Stimulated activated CD8-positive, alpha-beta memory T cell treated with anti-CD3 and anti-CD28 coated beads, Interleukin-4, amount 100 ng/mL, for 1 hour (primary cell): ENCODE measurements around the gene CDK8.
A peak's percentile ranks its signal among the peaks of the same experiment; 100 is the strongest.
"Not testable (repeated sequence)": the region's sequence is repeated elsewhere in the genome, so short reads cannot be mapped to it uniquely, and the experiment has no call there.

Experiments used
- DNase-seq, 2 donors: peaks; one replicate each; pipeline ENCODE4 v3.0.0-alpha.2; 2020; ENCODE audit warnings: low read depth in 2 of 2, low spot score in 1 of 2

CDK8 gene

DNA sequence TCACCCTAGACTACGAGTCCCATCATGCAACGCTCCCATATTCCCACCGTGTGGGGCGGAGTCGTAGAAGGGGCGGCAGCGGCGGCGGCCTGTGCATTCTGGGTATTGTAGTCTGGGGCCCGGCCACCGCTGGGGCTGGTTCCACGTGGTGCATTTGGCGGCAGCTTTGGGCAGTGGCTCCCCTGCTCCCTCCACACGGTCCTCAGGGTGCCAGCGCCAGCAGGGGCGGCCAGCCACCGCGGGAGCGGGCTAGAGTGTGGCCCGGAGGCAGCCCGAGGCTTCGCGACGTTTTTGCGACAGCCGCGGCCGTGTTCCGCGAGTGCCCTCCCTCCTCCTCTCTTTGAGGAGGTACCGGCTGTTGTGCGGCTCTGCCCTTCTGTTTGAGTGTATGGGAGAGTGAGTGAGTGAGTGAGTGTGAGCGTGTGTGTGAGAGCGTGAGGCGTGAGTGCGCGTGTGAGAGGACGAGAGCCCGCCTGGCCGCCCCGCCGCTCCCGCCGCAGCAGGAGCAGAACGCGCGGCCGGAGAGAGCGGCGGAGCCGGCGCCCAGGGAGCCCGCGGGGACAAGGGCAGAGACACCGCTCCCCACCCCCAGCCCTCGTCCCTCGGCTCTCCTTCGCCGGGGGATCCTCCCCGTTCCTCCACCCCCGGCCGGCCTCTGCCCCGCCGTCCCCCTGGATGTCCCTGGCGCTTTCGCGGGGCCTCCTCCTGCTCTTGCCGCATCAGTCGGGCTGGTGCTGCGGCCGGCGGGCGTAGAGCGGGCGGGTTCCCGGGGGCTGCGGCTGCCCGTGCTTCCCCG, at the start of gene CDK8:
CDK8 (plus strand) TSS at position 343 of the 796 bp plus-strand sequence. CDS start 513 bp downstream, outside the sequence.
- DNase-seq, result peak; percentile 65 to 77

DNA sequence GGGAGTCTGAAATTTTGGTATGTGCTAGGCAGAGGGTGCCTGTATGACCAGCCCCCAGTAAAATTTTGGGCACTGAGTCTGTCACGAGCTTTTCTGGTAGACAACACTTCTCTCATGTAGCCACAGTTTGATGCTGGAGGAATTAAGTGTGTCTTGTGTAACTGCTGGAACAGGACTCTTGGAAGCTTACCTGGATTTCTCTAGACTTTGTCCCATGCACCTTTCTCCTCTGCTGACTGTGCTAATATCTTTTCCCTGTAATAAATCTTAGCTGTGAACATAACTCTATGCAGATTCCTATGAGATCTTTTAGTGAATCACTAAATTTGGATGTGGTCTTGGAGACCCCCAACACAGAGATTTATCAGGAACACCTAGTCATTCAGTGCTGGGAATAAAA, 45.6 kb upstream of the CDK8 start:
- no peak for DNase-seq

DNA sequence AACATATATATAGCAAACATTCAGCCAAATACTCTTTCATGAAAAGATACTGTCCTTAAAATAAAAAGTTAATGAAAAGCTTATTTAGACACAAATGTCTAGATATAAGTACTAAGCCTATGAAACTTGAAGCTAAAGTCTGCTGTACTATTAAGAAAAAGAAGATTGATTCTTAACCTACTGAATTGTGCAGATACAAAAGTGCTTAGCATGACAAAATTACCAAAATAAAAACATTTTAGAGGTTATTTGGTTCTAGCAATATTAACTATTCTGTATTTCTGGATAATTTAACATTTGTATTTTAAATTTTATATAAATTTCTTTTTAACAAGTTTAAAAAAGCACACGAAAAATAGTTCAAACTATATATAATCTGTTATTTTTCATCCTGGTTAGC, 40.6 kb upstream of the CDK8 start:
- DNase-seq, result no peak

DNA sequence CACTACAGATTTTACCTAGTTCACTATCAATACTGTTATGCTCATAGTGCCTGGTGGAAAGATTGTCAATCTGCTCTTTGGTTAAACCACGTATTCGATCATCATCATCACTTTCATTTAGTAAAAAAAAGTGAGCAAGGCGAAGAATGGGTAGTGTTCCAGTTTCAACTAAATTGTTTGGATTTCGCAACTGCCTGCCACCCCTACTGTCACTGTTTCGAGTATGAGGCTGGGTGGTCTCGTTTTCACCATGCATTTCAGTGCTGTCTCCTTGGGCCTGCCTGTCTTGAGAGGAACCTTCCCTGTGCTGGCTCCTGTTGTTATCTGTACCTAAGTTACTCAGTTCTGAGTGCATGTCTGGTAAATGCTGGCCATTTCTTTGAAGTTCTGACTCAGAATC, 39.9 kb upstream of the CDK8 start:
- no peak for DNase-seq

DNA sequence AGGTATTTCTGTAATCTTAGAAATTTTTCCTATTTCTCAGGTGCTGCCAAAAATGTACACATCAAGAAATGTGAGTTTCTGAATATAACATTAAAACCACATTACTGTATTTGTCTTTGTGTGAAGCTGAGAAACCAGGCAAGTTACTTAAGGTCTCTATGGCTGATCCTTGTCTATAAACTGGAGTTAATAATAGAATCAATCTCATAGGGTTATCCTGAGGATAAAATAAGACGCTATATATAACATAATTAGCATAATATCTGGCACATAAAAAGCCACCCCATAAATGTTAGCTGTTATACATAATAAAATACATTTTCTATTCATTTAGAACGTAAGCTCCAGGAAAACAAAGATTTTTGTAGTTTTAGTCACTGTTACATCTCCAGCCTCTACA, 37.9 kb upstream of the CDK8 start:
- no peak for DNase-seq

DNA sequence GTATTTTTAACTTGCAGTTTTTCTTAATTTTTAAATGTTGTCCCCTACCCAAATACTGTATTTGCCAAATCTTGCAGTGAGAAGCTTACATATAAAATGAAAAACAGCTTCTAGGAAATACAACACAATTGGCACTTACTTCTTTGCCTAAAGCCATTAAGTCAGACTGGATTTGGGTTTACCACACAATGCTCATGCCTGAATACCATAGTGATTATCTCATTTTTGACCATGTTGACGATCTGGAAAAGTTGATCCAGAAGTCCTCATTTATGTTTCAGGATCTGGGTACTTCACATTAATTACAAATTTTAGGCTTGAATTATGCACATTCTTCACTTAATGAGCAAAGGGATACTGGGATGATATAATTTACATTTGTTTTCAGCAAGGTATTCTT, 34.2 kb upstream of the CDK8 start:
- no peak for DNase-seq

DNA sequence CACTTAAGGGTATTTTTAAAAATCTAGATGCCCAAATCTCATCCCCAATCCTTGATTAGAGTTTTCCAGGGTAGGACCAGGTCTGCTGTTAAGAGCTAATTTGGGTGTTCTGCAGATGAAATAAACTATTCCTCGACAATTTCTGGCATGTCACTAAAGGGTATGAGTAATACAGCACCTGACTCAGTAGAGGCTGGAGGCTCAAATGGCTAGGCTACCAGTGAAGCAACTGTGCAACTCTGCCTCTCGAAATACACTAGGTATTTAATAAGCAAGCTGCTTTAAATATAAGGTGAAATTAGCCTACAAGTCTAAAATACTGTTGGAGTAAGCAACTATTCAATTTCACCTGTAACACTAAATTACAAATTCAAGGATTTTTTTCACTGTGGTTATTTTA, 33.4 kb upstream of the CDK8 start:
- no peak for DNase-seq

DNA sequence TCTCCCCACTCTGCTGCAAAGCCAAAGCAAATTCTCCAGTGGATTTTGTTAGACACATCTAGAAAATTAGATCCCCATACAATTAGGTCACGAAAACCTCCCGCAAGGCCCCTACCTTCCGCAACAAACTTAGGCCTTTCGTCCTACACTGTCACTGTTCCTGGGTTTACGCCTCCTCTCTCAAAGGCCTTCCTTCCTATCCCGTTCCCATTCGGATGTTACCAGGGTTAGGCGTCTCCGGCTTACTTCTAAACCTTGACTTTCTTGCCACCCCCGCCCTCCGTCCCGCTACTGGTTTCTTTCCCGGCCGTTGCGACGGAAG, 32.6 kb upstream of the CDK8 start:
- DNase-seq, result no peak

DNA sequence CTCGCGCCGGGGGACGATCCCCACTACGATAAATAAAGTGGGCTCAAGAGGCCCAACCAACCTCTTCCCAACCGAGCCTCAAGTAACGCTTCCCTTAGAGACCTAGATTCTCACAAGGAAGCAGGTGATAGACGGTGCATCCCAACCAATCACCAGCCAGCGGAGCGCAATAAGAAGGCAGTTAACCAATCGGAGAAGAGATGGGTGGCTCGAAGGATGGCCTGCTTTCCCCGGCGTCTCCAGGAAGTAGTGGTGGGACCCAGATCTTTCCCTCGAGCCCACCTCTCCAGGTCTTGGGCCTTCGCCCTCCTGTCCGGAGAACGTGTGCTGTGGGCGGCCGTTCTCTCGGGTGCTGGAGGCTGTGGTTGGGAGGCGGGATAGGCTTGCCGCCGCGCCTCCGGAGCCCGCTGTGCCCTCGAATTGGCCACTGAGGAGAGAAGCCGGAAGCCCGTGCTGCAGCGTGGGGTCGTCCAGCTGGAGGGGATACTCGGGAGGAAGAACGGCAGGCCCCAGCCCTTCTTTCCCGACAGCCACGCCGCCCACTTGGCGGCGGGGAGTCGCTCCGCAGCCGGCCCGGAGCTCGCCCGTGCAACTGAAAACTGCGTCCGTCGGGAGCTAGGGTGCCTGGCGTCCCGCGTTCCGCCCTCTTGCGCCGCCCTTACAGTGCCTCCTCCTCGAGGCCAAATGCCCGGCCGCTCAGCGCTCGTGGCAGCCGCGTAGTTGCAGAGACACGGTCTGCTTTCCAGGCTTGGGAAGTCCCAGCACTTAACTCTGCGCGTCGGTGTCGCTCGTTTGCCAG, 32.0 kb upstream of the CDK8 start, which contains the start of gene RNF6:
RNF6 (minus strand) TSS at position 594 of the 799 bp plus-strand sequence. CDS start 2,665 bp downstream, outside the sequence.
- DNase-seq, result peak; percentile 67 to 73

DNA sequence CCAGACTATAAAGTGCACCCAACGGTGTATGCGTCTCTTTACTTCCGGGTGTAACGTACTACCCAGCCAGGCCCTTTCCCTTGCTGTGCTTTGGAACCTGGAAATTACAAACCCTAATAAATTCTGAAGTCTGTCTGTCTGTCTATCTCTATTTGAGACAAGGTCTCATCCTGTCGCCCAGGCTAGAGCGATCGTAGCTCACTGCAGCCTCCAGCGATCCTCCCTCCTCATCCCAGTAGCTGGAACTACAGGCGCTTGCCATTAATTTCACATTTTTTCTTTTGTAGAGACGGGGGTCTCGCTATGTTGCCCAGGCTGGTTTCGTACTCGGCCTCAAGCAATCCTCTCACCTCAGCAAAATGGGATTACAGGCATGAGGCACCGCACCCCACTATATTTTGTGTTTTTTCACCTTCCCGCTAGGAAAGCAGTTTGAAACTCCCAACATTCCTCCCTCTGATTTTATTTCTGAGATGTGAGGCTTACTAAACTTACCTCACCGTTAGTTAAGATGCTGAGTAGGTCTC, 31.3 kb upstream of the CDK8 start:
- no peak for DNase-seq

DNA sequence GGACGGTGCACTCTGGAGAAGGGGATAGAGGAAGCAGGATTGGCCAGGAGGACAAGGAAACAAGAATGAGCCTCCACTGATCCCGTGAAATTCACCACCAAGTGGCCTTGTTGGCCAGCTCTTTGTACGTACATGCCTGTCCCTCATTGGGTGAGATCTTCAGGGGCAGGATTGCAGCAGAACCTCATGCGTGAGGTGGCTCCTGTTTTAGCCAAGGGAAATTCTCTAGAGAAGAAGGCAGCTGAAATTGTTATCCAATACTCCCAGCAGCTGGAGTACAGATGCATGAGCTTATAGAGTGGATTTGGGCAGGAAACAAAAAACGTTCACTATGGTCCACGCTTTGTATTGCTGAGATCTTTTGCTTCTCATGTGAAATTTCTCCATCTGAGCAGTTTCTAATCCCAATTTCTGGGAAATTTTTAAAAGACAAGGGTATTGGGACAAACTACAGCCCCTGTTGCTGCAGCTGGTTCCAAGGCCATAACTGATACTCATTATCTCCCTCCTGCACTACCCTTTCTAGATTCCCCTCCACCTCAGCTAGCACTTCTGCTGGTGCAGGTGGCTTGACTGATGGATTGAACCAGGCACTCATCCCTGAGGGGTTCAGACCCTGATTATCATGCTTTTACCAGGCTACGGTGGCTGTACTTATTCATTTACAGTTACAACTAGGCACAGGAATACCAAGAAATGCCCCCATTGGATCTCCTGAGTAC, 27.9 kb upstream of the CDK8 start:
- no peak for DNase-seq

DNA sequence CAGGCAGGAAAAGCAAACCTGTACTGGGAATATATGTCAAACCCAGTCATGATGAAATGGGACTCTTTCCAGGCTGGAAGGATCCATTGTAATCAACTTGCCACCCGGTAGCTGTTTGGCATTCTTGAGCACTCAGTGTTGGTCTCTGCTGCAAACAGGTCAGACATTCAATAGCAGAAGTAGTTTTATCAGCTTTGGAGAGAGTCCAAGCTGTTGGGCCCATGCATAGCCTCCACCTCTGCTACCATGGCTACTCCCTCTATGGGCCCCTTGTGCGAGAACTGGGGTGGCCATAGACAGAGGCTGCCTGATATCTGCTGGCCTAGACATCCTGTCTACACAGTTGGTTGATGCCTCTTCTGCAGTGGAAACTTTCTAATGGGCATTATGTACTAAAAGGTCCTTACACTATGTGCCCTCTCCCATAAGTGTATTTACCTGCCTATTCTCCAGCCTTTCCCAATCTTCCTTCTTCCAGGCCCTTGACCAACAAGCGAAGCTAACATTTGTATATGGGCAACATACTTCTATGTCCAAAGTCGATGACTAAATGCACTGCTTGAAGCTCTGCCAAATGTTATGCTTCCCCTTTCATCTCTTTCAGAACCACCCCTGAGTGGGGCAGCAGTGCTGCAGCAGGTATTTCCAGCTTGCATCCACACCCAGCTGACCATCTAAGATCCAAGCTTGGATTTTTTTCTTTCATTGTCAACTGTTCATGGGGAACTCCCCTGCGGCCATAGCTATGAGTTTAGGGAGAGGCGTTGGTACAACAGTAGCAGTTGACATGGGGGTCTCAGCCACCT, 26.6 kb upstream of the CDK8 start:
- no peak for DNase-seq

DNA sequence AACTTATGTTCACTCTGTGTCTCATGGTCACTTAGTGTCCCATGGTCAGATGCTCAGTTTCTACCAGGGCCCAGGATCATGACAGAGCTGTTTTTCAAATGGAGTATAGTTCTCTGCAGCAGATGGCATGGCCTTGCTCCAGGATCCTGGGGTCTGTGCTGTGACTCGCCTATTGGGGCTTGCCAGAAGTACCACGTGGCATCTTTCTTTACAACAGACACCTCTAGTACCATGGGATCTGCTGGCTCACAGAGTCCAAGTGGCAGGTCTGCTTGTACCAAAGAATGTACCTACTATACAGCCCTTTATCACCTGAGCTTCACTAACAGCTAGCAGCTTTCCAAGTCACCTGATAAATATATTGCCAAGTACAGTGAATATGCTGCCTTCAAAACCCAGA, 25.8 kb upstream of the CDK8 start:
- no peak for DNase-seq

DNA sequence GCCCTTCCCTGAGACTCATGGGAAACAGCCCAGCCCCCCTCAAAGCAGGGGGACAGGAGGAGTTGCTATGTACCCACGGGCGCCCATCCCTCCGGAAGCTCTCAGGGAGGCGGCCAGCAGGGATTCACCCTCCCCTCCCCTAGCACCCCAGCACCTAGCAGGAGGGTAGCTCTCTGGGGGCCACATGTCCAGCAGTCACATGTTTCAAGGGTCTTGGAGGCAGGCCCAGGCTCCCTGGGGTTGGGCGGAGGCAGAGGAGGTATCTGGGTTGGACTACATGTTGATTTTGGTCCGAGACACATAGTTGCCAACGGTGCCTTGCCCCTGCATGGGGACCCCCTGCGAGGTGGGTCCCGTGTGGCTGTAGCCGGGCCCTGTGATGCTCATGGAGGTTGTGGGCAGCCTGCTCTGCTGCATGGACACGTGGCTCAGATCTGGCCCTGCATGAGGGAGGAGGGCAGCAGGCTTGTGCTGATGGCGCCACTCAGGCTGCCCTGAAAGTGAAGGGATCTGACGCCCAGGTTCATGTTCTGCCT, 24.8 kb upstream of the CDK8 start:
- DNase-seq, result no peak

DNA sequence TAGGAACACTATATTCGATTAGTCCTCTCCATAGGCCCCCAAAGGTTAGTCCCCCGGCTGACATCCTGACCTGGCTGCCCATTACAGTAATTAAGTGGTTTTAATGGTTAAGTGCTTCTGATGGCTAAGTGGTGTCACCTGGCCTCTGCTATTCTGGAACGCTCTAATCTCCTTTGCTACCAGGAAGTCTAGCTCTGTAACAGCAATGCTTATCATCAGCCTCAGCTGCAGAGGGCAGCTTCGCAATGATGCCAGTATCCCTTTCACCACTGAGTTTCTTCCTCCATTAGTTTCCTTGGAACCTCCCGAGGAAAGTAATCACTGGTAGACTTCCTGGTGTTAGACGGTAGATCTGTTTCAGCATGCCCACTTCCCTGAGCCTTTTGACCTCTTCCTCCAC, 23.2 kb upstream of the CDK8 start:
- DNase-seq, result no peak

DNA sequence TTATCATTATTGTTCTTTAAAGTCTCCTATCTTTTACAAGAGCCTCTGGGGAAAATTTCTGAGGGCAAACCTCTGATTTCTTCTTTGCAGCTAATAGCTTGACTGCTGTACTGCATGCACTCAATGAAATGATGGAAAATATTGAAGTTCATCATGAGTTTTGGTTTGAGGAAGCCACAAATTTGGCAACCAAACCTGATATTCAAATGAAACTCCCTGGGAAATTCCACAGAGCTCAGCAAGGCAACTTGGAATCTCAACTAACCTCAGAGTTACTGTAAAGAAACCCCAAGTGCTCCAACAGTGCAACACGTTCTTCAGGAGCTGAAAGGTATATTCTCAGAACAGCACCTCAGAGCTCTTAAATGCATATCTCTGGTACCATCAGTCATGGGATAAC, 17.6 kb upstream of the CDK8 start:
- no peak for DNase-seq

DNA sequence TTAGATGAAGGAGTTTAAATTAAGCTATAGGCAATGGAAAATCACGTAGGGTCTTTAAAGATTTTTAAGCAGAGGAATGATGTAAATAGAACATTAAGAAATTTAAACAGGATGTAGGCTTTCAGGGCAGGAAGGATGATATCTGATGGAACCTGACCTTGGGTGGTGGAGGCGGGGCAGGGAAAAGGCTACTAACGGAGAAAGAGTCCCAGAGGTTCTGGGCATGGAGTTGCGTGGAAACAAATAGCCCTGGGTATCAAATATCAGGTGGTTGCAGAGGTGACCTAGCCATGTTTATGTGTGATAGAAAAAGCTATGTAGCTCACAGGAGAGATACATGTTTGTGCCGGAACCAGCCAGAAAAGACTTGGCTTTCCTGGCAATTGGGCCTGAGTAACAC, 7.8 kb upstream of the CDK8 start:
- DNase-seq, result no peak

DNA sequence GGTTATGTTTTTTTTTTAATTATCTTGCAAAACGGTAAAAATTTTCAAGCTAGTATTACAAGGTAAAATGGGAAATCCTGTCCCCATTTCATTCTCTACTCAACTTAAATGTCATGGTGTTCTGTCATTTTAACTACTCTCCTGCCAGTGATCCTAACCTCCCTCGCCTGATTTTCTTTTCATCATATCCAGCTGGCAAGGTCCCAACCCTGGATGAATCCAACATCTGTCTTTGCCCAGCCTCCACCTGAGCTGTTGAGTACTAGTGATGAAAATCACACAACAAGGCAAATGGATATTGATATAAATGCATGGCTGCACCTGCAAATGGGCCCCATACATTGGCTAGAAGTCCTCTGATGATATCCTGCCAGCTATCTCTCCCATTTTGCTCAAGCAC, 6.9 kb upstream of the CDK8 start:
- no peak for DNase-seq

DNA sequence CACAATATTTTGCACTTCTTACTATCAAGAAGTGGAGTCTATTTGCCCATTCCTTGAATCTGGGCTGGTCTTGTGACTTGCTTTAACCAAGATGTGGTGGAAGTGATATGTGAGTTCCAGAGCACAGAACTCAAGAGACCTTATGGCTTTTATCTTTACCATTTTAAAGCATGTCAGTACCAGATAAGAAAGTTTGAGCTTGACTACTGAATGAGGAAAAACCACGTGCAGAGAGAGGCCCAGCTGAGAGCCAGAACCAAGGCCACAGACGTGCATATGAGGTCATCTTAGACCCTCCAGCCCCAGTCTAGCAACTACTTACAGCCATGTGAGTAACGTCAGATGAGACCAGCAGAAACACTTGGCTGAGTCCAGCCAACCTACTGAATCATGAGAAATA, 6.3 kb upstream of the CDK8 start:
- DNase-seq, result no peak

DNA sequence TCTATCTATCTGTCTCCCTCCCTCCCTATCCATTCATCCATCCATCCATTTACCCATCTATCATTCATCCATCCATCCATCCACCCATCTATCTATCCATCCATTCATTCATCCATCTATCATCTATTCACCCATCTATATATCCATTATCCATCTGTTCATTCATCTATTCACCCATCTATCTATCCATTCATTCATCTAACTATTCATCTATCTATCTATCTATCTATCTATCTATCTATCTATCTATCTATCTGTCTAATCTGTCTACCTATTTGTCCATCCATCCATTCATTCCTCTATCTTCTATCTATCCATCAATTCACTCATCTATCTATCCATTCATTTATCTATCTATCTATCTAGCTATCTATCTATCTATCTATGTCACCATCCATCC, 4.4 kb upstream of the CDK8 start:
- DNase-seq, result no peak

DNA sequence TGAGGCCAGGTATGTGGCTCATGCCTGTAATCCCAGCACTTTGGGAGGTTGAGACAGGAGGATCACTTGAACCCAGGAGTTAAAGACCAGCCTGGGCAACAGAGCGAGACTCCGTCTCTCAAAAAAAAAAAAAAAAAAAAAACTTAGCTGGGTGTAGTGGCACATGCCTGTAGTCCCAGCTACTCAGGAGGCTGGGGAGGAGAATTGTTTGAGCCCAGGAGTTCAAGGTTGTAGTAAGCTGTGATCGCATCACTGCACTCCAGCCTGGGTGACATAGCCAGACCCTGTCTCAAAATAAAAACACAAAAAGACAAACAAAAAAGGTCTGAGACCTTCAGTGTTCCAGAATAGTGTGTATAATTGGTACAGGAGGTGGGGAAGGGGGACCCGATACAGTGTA, 1.9 kb upstream of the CDK8 start:
- not testable (repeated sequence) for DNase-seq
